ENCODE data around the gene APOBR.
"Not testable (repeated sequence)": the region's sequence is repeated elsewhere in the genome, so short reads cannot be mapped to it uniquely, and the experiment has no call there.

The APOBR gene

DNA sequence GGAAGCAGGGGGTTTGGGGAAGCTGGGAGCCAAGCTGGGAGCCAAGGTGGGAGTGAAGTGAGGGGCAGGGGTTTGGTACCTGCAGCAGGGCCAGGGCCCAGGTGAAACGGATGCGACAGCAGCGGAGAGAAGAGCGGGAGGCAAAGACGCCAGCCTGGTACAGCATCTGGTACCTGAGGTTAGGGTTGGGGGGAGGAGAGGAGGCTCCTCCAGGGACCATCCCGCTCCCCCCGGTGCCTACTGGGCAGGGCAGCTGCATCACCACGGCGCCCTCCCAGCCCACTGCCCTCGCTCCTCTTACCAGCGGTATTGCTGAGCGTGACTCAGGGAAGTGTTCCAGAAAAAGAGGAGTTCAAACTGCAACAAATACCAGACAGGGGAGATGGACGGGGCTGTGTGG is 12.4 kb upstream of the APOBR start:
- no peak overlapping the region for H3K4me3 ChIP-seq (ENCODE audit: low read depth, low read length)

GRCh38 chr16:28483361-28483760 is 11.1 kb upstream of the APOBR start:
- not testable (repeated sequence) for H3K4me3 ChIP-seq (ENCODE audit: low read depth, low read length); DNase-seq (ENCODE audit: low read depth)

More for the DNA sequence above, 12.4 kb upstream of the APOBR start:
- no peak for DNase-seq (ENCODE audit: low read depth)
- TF ChIP-seq CTCF (IDR thresholded peaks at IDR 0.05; ENCODE audit: low read depth, low read length, missing control alignments), result no peak

DNA sequence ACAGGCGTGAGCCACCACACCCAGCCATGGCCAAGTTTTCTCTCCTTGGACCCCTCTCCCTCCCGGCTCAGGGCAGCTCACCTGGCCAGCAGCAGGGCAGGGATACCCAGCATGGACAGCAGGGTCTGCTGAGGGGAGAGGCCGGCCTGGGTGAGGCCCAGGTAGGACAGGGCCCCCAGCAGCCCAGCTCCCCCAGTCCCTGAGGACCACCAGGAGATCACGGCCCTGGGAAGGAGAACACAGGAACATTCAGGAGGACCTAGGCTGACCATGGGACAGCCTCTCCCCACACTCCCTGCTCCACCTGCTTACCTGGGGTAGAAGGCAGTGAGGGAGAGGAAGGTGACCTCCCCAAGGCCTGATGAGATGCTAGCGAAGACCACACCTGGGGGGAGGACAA is 8.2 kb upstream of the APOBR start:
- DNase-seq (ENCODE audit: low read depth), result no peak
- TF ChIP-seq CTCF (IDR thresholded peaks at IDR 0.05; ENCODE audit: low read depth, low read length, missing control alignments), result no peak
- no peak overlapping the region for H3K4me3 ChIP-seq (ENCODE audit: low read depth, low read length)

DNA sequence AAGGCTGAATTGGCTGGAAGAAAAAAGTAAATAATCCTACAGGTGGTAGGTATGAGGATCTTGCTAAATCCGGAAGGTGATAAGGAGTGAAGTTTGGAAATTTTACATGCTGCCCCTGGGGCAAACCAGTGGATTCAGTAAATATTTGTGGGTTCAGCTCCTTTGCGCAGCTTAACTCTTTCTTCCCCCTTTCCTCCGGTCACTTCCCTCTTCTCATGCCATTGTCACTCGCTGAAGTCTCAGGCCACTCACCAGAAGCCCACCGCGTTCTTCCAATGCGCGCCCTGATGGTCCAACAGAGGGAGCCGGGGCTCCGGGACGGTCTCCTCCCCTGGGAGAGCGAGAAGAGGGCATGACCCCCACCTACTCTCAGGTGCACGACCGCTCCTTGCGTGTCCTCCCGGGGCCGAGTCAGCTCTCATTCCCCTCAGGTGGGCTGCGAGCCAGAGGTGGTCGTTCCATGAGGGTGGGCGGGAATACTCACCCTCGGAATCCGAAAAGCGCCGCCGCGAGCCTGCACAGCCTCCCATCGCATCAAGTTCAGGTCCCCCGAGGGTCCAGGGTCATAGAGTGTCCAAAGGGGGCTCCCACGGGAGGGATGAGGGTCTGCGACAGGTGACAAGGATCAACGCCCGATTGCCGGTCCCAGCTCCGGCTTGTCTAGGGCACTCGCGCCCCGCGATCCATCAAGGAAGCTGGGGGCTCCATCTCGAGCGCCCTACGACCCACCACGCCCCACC is 3.0 kb upstream of the APOBR start:
- DNase-seq (ENCODE audit: low read depth), result no peak
- peak; percentile 14 for TF ChIP-seq CTCF (IDR thresholded peaks at IDR 0.05; ENCODE audit: low read depth, low read length, missing control alignments)
- H3K4me3 ChIP-seq (ENCODE audit: low read depth, low read length), result peak overlapping the region; percentile 89

- peak within 1 kb of the TSS; percentile 89 for H3K4me3 ChIP-seq (ENCODE audit: low read depth, low read length)
- peak; percentile 93 for DNase-seq (ENCODE audit: low read depth)
- no peak for TF ChIP-seq CTCF (IDR thresholded peaks at IDR 0.05; ENCODE audit: low read depth, low read length, missing control alignments)
These were observed 2.4 kb upstream of the APOBR start, which contains the start of gene CLN3 for GRCh38 chr16:28491970-28492474. CLN3 (minus strand) TSS chr16:28492074; CDS start chr16:28491759, 315 bp downstream.

- no peak for TF ChIP-seq CTCF (IDR thresholded peaks at IDR 0.05; ENCODE audit: low read depth, low read length, missing control alignments)
- H3K4me3 ChIP-seq (ENCODE audit: low read depth, low read length), result peak overlapping the region; percentile 89; the same call in 1 of the 2 replicates
- no peak for DNase-seq (ENCODE audit: low read depth)
These were observed 1.9 kb upstream of the APOBR start for GRCh38 chr16:28492511-28492910.

- peak overlapping the region; percentile 34 for H3K4me3 ChIP-seq (ENCODE audit: low read depth, low read length)
- no peak for DNase-seq (ENCODE audit: low read depth)
- no peak for TF ChIP-seq CTCF (IDR thresholded peaks at IDR 0.05; ENCODE audit: low read depth, low read length, missing control alignments)
These were observed 803 bp downstream of the APOBR start for GRCh38 chr16:28495098-28495793.

All from GM12864 (cell line).